Measurements from ENCODE around the gene GPR156.
"Not testable (repeated sequence)": the region's sequence is repeated elsewhere in the genome, so short reads cannot be mapped to it uniquely, and the experiment has no call there.

Gene GPR156

GRCh38 chr3:120284747-120285507, at the start of gene GPR156:
Gene GPR156, minus strand, starts transcription at chr3:120285222. Its CDS starts 41,124 bp downstream, at chr3:120244098.
- Histone ChIP-seq H3K27me3 (ENCODE audit: control insufficient read depth, insufficient read depth, low read length) (peaks cover 3% of the 10 kb centered on the region; the same call in 1 of the 2 replicates), H3K4me3 (ENCODE audit: low read length) (peak within 1 kb of the TSS; percentile 82), H3K4me1 (ENCODE audit: control insufficient read depth, insufficient read depth, low read length) (no peaks in the 10 kb centered on the region), H3K9me3 (ENCODE audit: control insufficient read depth, insufficient read depth, low read length) (no peaks in the 10 kb centered on the region), H3K36me3 (ENCODE audit: control insufficient read depth, insufficient read depth, low read length) (no peaks in the 10 kb centered on the region), H3K27ac (ENCODE audit: low read length) (no peak within 1 kb of the TSS)
- WGBS (ENCODE audit: insufficient coverage, insufficient read length), result no CpG with 5 or more reads among the region's 72 CpGs
- DNase-seq (ENCODE audit: low read depth, low spot score), result no peak

DNA sequence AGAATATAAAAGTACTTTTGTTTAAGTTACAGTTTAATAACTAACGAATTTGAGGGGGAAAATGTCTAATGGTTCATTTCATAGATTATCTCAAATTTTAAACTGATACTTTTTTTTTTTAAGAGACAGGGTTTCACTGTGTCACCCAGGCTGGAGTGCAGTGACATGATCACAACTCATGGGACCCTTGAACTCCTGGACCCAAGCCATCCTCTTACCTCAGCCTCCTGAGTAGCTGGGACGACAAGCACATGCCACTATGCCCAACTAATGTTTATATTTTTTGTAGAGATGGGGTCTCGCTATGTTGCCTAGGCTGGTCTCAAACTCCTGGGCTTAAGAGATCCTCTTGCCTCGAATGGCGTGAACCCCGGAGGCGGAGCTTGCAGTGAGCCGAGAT, 47.6 kb upstream of the GPR156 start:
- no CpG with 5 or more reads among the region's 8 CpGs for WGBS (ENCODE audit: insufficient coverage, insufficient read length)
- Histone ChIP-seq H3K4me1 (ENCODE audit: control insufficient read depth, insufficient read depth, low read length) (no peaks in the 10 kb centered on the region), H3K27ac (ENCODE audit: low read length) (no peak overlapping the region), H3K9me3 (ENCODE audit: control insufficient read depth, insufficient read depth, low read length) (no peaks in the 10 kb centered on the region), H3K27me3 (ENCODE audit: control insufficient read depth, insufficient read depth, low read length) (no peaks in the 10 kb centered on the region), H3K4me3 (ENCODE audit: low read length) (no peak overlapping the region), H3K36me3 (ENCODE audit: control insufficient read depth, insufficient read depth, low read length) (no peaks in the 10 kb centered on the region)
- DNase-seq (ENCODE audit: low read depth, low spot score), result no peak

GRCh38 chr3:120331076-120331475, 46.1 kb upstream of the GPR156 start:
- no peaks in the 10 kb centered on the region for H3K27me3 ChIP-seq (ENCODE audit: control insufficient read depth, insufficient read depth, low read length)
- no CpG with 5 or more reads among the region's 2 CpGs for WGBS (ENCODE audit: insufficient coverage, insufficient read length)
- no peak overlapping the region for H3K4me3 ChIP-seq (ENCODE audit: low read length)
- DNase-seq (ENCODE audit: low read depth, low spot score), result no peak
- H3K36me3 ChIP-seq (ENCODE audit: control insufficient read depth, insufficient read depth, low read length), result no peaks in the 10 kb centered on the region
- no peak overlapping the region for H3K27ac ChIP-seq (ENCODE audit: low read length)
- no peaks in the 10 kb centered on the region for H3K4me1 ChIP-seq (ENCODE audit: control insufficient read depth, insufficient read depth, low read length)
- no peaks in the 10 kb centered on the region for H3K9me3 ChIP-seq (ENCODE audit: control insufficient read depth, insufficient read depth, low read length)

DNA sequence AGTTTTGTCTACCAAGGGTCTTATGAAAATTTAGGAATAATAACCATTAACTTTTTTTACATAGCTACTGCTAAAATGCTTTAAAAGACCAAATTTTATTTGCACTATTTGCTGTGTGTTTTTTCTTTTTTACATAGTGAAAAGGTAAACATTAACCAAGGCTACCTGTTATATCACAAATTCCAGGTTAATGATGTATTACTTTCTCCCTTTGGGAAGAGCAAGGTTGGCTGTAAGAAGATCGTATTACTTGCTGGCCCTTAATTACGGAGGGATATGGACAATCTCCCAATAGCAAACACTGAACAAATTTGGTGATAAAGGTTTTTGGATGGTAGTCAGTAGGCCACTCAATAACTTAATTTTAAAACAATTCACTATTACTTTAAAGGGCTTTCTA, 41.8 kb upstream of the GPR156 start:
- Histone ChIP-seq H3K9me3 (ENCODE audit: control insufficient read depth, insufficient read depth, low read length) (no peaks in the 10 kb centered on the region), H3K4me3 (ENCODE audit: low read length) (no peak overlapping the region), H3K36me3 (ENCODE audit: control insufficient read depth, insufficient read depth, low read length) (no peaks in the 10 kb centered on the region), H3K4me1 (ENCODE audit: control insufficient read depth, insufficient read depth, low read length) (no peaks in the 10 kb centered on the region), H3K27me3 (ENCODE audit: control insufficient read depth, insufficient read depth, low read length) (no peaks in the 10 kb centered on the region), H3K27ac (ENCODE audit: low read length) (no peak overlapping the region)
- DNase-seq (ENCODE audit: low read depth, low spot score), result no peak
- WGBS (ENCODE audit: insufficient coverage, insufficient read length), result no CpG with 5 or more reads among the region's 2 CpGs

GRCh38 chr3:120324190-120324589, 39.2 kb upstream of the GPR156 start:
- Histone ChIP-seq H3K4me1 (ENCODE audit: control insufficient read depth, insufficient read depth, low read length) (no peaks in the 10 kb centered on the region), H3K36me3 (ENCODE audit: control insufficient read depth, insufficient read depth, low read length) (no peaks in the 10 kb centered on the region), H3K27me3 (ENCODE audit: control insufficient read depth, insufficient read depth, low read length) (no peaks in the 10 kb centered on the region), H3K4me3 (ENCODE audit: low read length) (no peak overlapping the region), H3K27ac (ENCODE audit: low read length) (no peak overlapping the region), H3K9me3 (ENCODE audit: control insufficient read depth, insufficient read depth, low read length) (no peaks in the 10 kb centered on the region)
- no CpG with 5 or more reads among the region's 1 CpG for WGBS (ENCODE audit: insufficient coverage, insufficient read length)
- DNase-seq (ENCODE audit: low read depth, low spot score), result no peak

DNA sequence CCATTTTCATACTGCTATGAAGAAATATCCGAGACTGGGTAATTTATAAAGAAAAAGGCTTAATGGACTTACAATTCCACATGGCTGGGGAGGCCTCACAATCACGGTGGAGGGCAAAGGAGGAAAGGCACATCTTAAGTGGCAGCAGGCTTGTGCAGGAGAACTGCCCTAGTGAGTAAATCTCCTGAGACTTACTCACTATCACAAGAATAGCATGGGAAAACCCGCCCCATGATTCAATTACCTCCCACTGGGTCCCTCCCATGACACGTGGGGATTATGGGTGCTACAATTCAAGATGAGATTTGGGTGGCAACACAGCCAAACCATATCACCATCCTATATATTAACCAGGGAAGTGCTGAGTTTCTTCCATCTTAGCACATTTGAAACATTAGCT, 38.7 kb upstream of the GPR156 start:
- H3K4me1 ChIP-seq (ENCODE audit: control insufficient read depth, insufficient read depth, low read length); H3K27ac ChIP-seq (ENCODE audit: low read length); H3K36me3 ChIP-seq (ENCODE audit: control insufficient read depth, insufficient read depth, low read length); DNase-seq (ENCODE audit: low read depth, low spot score); H3K9me3 ChIP-seq (ENCODE audit: control insufficient read depth, insufficient read depth, low read length); H3K27me3 ChIP-seq (ENCODE audit: control insufficient read depth, insufficient read depth, low read length); H3K4me3 ChIP-seq (ENCODE audit: low read length): not testable (repeated sequence)
- WGBS (ENCODE audit: insufficient coverage, insufficient read length), result no CpG with 5 or more reads among the region's 4 CpGs

- Histone ChIP-seq H3K4me3 (ENCODE audit: low read length) (no peak overlapping the region), H3K27ac (ENCODE audit: low read length) (no peak overlapping the region), H3K4me1 (ENCODE audit: control insufficient read depth, insufficient read depth, low read length) (no peaks in the 10 kb centered on the region), H3K9me3 (ENCODE audit: control insufficient read depth, insufficient read depth, low read length) (no peaks in the 10 kb centered on the region), H3K27me3 (ENCODE audit: control insufficient read depth, insufficient read depth, low read length) (no peaks in the 10 kb centered on the region), H3K36me3 (ENCODE audit: control insufficient read depth, insufficient read depth, low read length) (no peaks in the 10 kb centered on the region)
- WGBS (ENCODE audit: insufficient coverage, insufficient read length), result no CpG with 5 or more reads among the region's 24 CpGs
- DNase-seq (ENCODE audit: low read depth, low spot score), result no peak
Observed at GRCh38 chr3:120311863-120312794, 27.1 kb upstream of the GPR156 start.

GRCh38 chr3:120306519-120307455, 21.8 kb upstream of the GPR156 start:
- Histone ChIP-seq H3K9me3 (ENCODE audit: control insufficient read depth, insufficient read depth, low read length) (no peaks in the 10 kb centered on the region), H3K27me3 (ENCODE audit: control insufficient read depth, insufficient read depth, low read length) (no peaks in the 10 kb centered on the region), H3K27ac (ENCODE audit: low read length) (no peak overlapping the region), H3K36me3 (ENCODE audit: control insufficient read depth, insufficient read depth, low read length) (no peaks in the 10 kb centered on the region), H3K4me1 (ENCODE audit: control insufficient read depth, insufficient read depth, low read length) (no peaks in the 10 kb centered on the region), H3K4me3 (ENCODE audit: low read length) (no peak overlapping the region)
- WGBS (ENCODE audit: insufficient coverage, insufficient read length), result no CpG with 5 or more reads among the region's 72 CpGs
- DNase-seq (ENCODE audit: low read depth, low spot score), result no peak

DNA sequence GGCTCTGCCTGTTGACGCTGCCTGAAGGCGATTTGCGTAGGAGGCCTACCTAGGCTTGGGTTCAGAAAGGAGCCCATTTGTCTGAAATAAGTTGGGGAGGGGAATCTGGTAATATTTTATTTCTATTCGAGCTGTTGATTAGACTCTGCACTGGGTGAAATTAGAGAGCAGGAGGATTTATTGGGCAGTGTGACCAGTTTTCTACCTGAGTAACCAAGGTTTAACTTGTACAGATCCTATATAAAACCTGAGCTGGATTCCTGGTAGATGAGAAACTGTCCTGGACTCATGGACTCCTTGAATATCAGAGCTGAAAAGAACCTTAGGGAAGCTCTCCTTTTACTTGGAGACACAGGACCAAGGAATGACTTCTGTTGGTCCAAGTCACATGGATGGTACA, 19.6 kb upstream of the GPR156 start:
- Histone ChIP-seq H3K4me1 (ENCODE audit: control insufficient read depth, insufficient read depth, low read length) (no peaks in the 10 kb centered on the region), H3K4me3 (ENCODE audit: low read length) (no peak overlapping the region), H3K27ac (ENCODE audit: low read length) (no peak overlapping the region), H3K36me3 (ENCODE audit: control insufficient read depth, insufficient read depth, low read length) (no peaks in the 10 kb centered on the region), H3K9me3 (ENCODE audit: control insufficient read depth, insufficient read depth, low read length) (no peaks in the 10 kb centered on the region), H3K27me3 (ENCODE audit: control insufficient read depth, insufficient read depth, low read length) (no peaks in the 10 kb centered on the region)
- no peak for DNase-seq (ENCODE audit: low read depth, low spot score)
- no CpG with 5 or more reads among the region's 4 CpGs for WGBS (ENCODE audit: insufficient coverage, insufficient read length)

GRCh38 chr3:120302361-120302760, 17.3 kb upstream of the GPR156 start:
- Histone ChIP-seq H3K27ac (ENCODE audit: low read length) (no peak overlapping the region), H3K4me1 (ENCODE audit: control insufficient read depth, insufficient read depth, low read length) (no peaks in the 10 kb centered on the region), H3K4me3 (ENCODE audit: low read length) (no peak overlapping the region), H3K9me3 (ENCODE audit: control insufficient read depth, insufficient read depth, low read length) (no peaks in the 10 kb centered on the region), H3K36me3 (ENCODE audit: control insufficient read depth, insufficient read depth, low read length) (no peaks in the 10 kb centered on the region), H3K27me3 (ENCODE audit: control insufficient read depth, insufficient read depth, low read length) (no peaks in the 10 kb centered on the region)
- WGBS (ENCODE audit: insufficient coverage, insufficient read length), result no CpG with 5 or more reads among the region's 5 CpGs
- no peak for DNase-seq (ENCODE audit: low read depth, low spot score)

Data from iPS DF 6.9 (cell line).